Stimulated activated CD4-positive, alpha-beta T cell treated with anti-CD3 and anti-CD28 coated beads, TNF-alpha, amount 100 ng/mL, for 24 hours (primary cell): ENCODE data around the gene MAPK1IP1L.
A peak's percentile ranks its signal among the peaks of the same experiment; 100 is the strongest.
"Not testable (repeated sequence)": the region's sequence is repeated elsewhere in the genome, so short reads cannot be mapped to it uniquely, and the experiment has no call there.

Source experiments
- DNase-seq, 3 experiments: peaks; one replicate each; pipeline ENCODE4 v3.0.0-alpha.2; 2020; ENCODE audit warnings: low read depth in 3 of 3

Gene MAPK1IP1L

DNA sequence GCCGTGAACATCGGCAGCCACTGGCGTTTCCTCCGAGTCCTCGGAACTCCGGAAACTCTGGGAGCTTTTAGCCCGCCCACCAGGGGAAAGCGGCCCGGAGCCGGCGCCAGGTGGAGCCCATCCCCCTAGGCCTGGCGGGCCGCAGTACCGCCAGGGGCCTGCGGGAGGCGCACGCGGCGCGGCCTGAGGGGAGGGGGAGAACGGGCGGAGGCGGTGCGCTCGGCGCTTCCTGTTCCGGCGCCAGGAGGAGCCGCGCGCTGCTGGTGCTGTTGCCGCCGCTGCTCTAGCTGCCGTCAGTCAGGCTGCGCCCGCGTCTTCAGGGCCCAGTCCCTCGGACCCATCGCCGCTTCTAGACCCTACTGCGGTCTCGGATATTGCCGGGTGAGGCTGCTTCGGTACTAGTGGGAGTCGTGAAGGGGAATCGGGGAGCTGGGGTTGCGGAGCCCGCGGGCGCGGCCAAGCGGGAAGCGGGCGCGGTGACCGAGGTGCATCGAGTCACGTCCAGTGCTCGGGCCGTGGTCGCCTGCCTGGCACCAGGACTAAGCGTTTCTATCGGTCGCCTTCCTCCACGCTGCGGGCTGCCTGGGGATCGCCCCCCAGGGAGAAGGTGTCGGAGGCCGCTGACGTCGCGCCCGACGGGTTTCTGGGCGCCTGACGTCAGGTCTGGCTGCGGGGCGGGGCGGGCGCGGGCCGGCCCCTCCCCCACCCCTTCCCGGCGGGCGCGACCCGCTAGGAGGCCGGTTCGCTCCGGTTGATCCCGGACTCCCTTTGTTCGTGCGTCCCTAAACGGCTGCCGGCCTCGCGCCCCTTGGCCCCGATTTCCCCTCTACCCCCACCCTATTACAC, at the start of gene MAPK1IP1L:
MAPK1IP1L (plus strand) TSS at position 225 of the 846 bp plus-strand sequence. CDS start 10,037 bp downstream, outside the sequence.
- DNase-seq, result peak; percentile 79 to 86 (median 85)

DNA sequence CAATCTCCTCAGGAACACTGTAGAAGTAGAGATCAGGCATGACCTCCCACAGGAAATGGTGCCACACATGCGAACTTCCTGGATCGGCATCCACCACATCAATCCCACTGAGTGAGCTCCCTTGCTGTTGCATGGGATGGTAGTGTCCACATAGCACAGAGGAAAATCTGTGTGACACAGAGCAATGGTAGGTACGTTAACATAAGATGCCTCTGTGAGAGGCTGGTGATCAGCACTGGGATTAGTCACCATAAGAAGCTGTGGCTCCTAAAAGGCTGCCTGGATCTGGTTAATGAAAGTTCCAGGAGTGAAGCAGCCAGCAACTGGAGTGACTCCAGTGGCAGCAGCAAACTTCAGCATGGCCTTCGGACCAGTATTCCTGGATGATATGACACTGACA, 46.4 kb upstream of the MAPK1IP1L start:
- no peak for DNase-seq

DNA sequence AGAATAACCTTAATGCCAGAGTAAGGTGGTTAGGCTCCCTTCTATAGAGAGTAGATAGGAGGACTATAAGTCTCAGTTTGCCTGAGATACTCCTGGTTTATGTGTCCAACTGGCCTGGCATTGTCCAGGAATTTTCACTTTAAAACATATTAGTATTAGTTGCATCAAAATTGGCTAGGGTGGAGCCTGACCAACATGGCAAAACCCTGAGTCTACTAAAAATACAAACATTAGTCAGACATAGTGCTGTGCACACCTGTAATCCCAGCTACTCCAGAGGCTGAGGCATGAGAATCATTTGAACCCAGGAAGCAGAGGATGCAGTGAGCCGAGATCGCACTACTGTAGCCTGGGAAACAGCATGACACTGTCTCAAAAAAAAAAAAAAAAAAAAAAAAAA, 36.4 kb upstream of the MAPK1IP1L start:
- DNase-seq, result no peak

DNA sequence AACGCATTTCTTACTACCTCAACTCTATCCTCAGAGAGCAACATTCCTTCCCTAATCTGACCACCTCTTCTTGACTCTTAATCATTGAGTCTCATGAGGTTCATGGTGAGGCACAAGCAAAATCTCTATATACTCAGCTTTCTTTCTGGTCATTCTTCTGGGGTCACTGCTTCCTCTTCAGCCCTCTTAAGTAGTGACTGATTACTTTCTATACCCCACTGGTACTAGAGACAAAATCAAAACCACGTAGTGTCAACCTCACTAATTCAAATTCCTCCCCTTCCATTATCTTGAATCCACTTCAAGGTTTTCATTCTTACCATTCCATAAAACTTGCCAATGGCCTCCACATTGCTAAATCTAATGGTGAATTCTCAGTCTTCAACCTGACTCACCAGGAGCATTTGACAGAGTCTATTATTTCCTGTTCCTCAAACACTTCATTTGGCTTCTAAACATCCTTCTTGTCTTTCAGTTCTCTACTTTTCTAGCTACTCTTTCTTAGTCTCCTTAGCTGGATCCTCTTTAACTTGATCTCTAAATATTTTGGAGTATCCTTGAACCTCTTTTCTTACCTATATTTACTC, 31.4 kb upstream of the MAPK1IP1L start:
- no peak for DNase-seq

DNA sequence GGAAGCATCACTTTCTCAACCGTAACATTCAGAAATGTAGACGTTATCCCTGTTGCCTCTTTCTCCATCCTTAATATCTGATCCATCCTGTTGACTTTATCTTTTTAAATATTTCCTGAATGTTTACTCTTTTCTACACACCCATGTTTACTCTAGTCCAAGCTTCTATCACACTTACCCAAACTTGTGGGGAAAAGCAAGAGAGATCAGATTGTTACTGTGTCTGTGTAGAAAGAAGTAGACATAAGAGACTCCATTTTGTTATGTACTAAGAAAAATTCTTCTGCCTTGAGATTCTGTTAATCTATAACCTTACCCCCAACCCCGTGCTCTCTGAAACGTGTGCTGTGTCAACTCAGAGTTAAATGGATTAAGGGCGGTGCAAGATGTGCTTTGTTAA, 27.1 kb upstream of the MAPK1IP1L start:
- not testable (repeated sequence) for DNase-seq

DNA sequence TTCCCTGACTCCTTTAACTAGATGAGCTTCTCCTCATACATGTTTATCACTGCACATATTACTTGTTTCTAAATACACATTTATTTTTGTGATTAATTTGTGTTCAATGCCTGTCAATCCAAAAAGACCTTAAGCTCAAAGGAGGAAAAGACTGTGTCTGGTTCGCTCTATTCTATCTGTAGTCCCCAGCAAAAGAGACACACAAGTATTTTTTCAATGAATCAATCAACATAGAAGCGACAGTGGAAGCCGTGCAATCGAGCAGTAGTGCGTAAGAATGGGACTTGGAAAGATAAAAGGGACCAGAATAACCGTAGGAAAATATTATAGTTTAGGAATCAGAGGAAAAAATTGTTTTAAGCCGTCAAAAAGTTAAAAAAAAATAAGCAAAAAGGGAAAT, 25.5 kb upstream of the MAPK1IP1L start:
- no peak for DNase-seq

DNA sequence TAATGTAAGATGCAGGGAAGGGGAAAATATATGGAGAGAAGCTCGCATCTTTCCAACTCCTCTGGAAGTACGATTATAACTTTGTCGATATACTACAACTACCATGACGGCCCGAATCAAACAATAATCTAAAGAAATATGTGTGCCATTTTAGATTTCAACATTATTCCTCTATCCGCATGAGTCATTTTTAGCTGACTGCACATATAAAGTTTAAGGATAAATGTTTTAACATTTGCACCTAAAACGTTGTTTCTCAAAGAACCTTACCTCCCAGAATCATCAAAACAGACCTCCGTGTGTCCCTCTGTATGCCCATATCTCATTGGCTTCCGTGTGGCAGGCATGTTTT, 25.0 kb upstream of the MAPK1IP1L start:
- no peak for DNase-seq

DNA sequence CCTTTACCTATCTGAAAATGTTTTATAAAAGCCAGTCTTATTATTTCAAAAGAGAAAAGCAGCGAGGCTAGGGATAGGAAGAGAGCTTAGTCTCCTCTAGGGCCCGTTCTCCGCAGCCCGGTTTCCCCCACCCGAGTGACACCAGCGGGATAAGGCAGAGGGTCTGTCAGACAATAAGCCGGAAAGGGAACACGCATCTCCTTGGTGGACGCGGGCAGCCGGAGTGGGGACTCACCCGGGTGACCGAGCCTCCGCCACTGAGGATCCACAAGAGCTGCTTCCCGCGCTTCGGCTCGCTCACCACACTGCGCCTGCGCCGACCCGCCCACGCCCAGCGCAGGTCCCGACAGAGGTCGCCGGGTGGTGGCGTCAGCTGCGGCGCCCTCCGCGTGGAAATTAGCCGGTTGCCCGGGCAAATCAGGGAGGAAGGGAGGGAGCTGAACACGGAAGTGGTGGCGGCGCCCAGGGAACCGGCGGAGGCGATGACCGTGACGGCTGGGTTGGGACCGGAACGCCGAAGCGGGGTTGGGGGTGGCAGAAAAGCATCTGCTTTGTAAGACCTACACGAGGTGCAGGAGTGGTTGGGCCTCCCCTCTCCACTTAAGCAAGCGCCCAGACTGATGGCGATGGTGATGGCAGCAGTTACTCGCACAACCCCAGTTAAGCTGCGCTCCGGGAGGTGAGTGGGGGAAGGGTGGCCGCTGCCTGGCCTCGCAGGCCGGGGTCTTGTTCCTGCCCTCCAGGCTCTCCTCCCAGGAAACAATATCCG, 24.5 kb upstream of the MAPK1IP1L start, which contains the start of the genes SOCS4 and WDHD1:
SOCS4 (plus strand) TSS at position 444 of the 769 bp plus-strand sequence. CDS start 15,806 bp downstream, outside the sequence.
WDHD1 (minus strand) TSS at position 307 of the 769 bp plus-strand sequence. CDS start 312 bp downstream, outside the sequence.
- peak; percentile 92 to 97 (median 97) for DNase-seq

DNA sequence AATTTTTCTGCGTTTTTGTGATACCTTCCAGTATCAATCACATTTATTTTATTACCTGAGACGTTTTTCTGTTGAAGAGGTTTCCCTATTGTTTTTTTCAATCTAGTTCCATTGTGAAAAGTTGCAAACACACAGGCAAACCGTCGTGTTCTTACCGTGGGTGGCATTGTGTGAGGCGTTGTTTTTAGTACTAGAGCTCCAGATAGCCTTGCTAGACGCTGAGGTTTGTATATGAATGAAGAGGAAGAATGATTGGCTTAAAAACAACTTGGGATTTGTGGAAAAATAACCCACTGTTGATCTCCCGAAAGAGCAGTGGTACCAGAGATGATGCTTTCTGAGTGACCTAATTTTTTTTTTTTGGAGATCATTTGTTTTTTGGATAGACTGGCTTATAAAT, 23.4 kb upstream of the MAPK1IP1L start:
- DNase-seq, result no peak

DNA sequence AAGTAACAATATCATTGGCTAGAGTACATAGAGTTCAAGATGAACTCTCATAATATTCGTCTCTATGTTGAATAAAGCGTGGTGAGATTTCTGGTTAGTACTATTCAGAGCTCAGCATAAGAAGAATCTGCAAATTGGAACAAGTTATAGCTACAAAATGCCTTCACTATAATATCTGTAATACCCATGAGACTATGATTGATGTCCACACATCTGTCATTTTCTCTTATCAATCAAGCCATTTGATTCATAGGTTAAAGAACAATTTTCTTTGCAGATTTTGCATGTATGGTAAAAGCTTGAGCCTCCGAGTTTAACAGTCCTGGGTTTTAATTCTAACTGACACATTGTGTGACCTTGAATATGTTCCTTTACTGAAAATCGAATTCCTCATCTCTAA, 23.0 kb upstream of the MAPK1IP1L start:
- DNase-seq, result no peak

DNA sequence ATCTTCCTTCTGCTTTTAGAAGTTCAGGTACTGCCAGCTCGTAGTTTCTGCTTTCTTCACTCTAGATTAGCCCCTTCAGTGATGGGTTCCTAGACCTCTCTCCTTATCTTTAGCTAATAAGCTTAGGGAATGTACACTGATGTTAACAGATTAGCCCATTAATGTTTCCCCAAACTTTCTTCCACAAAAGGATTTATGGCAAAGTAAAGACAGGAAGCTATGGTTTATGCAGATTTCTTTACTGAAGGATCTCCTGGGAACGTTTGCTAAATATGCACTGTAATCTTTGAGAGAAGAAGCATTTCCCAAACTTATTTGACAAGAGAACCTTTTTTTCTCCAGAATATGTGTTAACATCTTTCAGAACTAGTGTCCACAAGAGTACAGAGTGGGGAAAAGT, 20.3 kb upstream of the MAPK1IP1L start:
- DNase-seq, result no peak

DNA sequence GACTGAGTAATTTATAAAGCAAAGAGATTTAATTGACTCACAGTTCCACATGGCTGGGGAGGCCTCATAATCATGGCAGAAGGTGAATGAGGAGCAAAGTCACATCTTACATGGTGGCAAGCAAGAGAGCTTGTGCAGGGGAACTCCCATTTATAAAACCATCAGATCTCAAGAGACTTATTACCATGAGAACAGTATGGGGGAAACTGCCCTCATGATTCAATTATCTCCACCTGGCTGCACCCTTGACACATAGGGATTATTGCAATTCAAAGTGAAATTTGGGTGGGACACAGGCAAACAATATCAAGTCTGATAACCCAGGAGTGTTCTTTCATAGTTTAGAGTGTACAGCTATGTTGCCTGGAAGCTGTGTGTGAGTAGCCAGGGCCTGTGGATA, 13.5 kb upstream of the MAPK1IP1L start:
- not testable (repeated sequence) for DNase-seq

DNA sequence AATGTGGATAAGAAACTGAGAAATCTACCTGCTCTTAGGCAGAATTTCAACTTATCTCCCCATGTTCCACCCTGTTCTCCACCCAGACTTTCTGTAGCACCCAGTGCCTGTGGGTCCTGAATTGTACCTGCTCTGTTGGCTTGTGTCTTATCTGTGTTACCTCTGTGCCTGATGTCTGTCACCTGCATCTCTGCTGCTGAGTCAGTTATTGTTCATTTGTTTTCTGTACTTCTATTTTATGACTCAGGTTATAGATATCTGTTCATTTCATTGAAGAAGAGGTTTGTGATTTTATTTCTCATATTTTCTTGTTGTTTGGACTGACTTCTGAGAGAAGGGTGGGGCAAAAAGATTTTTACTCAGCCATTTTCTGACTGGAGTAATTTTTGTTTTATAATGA, 12.7 kb upstream of the MAPK1IP1L start:
- no peak for DNase-seq

DNA sequence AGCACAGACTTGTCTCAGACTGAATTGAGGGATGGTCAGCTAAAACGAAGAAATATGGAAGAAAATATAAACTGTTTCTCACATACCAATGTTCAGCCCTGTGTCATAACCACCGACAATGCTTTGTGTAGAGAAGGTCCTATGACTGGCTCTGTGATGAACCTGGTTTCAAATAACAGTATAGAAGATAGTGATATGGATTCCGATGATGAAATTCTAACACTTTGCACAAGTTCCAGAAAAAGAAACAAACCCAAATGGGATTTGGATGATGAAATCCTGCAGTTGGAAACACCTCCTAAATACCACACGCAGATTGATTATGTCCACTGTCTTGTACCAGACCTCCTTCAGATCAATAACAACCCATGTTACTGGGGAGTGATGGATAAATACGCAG, 7.9 kb upstream of the MAPK1IP1L start:
- no peak for DNase-seq

DNA sequence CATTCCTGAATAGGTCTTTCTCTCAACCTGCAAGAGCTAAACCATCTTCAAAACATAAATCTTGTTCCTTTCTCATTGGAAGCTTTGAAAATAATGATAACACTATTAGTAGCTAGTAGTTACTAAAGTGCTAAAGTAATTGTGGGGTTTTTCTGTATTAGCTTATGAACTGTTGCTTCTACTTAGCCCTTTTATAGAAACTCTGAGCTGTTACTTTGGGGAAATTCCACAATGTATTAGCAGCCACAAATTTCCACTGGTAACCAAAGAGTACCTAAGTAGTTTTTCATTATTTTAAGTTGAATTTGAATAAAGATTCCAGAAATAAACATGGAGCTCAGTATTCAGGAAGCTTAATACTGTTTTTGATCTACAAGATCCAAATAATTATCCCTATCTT, 6.4 kb upstream of the MAPK1IP1L start:
- no peak for DNase-seq

DNA sequence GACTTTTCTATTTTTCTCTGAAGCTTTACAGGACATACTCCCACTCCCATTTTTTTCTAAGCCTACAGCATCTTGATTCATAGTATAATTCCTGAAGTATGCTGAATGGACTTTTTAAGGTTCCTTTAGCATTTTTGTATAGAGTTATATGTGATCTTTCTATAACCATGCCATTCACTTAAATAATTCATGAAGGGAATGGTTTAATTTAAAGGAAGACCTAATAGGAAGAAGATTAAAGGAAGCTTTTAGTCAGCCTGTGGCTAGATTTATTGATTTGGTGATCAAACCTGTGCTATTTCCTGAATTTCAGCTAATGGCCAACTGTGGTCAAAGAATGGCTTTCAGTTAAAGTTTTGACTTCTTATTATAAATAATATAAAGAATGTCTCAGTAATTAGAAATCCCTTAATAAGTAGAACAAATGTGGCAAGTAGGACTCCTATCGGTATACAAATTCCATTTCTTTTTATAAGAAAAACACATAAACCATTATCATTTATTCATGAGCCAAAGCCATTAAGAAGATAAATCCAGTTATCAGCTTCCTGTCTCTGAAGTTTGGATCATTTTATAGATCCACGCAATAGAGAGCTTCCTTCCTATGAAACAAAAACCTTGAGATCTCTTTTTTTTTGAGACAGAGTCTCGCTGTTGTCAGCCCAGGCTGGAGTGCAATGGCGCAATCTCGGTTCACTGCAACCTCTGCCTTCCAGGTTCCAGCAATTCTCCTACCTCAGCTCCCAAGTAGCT, 4.0 kb upstream of the MAPK1IP1L start:
- DNase-seq, result no peak

DNA sequence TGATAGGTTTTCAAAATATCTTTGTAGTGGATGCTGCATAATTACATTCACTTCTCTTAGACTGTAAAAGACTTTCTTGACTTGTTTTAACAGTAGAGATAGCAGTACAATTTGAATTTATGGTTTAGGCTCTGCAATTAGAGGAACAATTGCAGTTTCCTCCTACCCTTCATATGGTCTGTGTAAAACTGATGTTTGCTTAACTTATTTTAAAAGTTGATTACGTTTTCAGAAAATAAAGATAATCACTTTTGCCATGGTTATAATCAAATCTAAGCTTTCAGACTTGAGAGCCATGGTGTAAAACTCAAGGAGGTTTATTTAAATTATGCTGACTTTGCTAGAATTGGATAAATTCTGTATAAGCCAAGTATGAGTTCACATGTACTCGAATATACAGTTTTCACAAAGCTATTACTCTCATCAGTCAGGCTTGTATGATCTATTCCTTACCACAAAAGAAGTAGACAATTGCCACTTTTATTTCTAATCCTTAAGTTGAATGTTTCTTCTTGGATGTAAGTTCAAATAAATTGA, 2.5 kb upstream of the MAPK1IP1L start:
- DNase-seq, result no peak

DNA sequence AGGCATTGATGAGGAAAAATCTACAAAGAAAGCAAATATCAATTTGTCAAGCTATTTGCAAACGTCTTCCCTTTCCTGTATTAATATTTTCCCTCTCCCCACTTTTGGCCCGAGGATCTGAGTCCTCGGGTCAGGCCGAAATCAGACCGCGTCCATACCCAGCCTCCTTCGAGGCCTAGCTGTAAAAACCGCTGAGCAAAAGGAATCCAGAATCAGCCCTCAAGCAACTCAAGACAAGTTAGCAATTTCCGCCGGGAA, 353 bp upstream of the MAPK1IP1L start:
- DNase-seq, result no peak

DNA sequence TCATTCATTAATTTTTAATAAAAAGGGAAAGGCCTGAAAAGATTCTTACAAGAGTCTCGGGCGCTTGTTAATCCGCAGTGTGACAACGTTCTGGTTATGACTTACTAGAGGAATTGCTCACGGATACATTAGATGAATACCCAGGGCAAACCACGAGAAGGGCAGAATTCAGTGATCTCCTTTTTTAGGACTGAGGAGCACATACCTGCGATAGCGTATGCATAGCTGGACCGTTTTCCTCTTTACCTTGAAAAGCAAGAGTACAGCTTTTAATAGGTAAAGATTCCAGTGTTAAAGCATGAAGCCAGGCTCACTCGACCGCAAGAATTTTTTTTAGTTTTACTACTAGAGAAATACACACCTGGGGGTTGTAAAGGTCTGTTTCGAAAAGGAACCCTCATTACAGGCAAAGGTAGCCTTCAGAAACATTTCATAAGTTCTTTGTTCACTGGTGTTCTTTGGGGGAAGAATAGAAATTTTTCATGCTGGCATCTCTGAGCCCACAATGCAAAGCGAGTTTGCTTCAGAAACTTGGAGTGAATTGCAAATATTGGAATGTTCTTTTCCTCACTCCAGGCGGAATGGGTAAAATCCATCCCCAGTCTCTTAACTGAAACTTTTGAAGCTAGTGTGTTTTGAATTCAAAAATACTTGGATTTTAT, 953 bp downstream of the MAPK1IP1L start:
- DNase-seq, result no peak

DNA sequence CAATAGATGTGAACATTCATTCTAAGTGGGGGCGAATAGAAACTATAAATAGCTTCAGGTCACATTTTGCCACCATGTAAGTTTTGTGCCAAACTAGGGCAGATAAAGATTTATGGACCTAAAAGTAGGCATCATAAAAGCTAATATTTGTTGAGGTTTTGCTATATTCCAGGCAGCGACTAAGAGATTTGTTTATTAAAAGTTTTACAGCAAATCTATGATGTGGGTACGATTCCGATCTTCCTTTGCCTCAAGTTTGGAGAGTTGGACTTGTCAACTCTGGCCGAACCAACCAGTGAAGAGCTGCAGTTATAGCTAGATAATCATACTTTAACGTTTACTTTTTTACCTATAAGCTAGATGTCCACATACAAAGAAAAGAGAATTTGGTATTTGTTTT, 1.6 kb downstream of the MAPK1IP1L start:
- DNase-seq, result no peak

DNA sequence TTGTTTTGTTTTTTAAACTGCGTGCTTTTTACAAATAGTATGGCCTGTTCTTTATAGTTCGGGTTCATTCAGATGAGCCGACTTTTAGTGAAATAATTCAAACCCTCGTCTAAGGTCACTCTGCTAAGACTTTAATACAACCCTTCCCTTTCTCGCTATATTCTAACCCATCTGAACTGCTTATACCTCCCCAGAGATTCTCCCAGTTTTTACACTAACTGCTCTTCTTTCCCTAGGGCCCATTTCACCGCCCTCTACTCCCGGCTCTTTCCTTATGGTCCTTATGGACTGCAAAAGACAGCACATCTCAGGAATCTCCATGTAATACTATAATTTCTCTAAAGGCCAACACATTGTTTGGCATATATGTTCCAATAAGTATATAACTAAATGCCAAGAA, 2.1 kb downstream of the MAPK1IP1L start:
- DNase-seq, result no peak
